Nephron (organoid): ENCODE results near the gene GPR85.

ENCODE experiments used
- H3K27ac Mint-ChIP-seq, 3 experiments: 2 replicates each; pipeline ENCODE4 v1.8.0; 2020; ENCODE audit warnings: mixed read lengths in 3 of 3, mild to moderate bottlenecking in 2 of 3, moderate library complexity in 1 of 3
- H3K27me3 Mint-ChIP-seq: 2 replicates; pipeline ENCODE4 v1.8.0; 2021; ENCODE audit warnings: low read depth, mild to moderate bottlenecking, moderate library complexity, mixed read lengths
- H3K36me3 Mint-ChIP-seq: 2 replicates; pipeline ENCODE4 v1.8.0; 2020; ENCODE audit warnings: low read depth, mixed read lengths
- H3K4me1 Mint-ChIP-seq: 2 replicates; pipeline ENCODE4 v1.8.0; 2020; ENCODE audit warnings: mixed read lengths
- H3K4me3 Mint-ChIP-seq, 3 experiments: 2 replicates each; pipeline ENCODE4 v1.8.0; 2020; ENCODE audit warnings: mild to moderate bottlenecking in 3 of 3, mixed read lengths in 3 of 3, moderate library complexity in 2 of 3
- H3K9me3 Mint-ChIP-seq: 2 replicates; pipeline ENCODE4 v1.8.0; 2020; ENCODE audit warnings: mixed read lengths
- CTCF ChIP-seq, 3 experiments: fragments of 200-600 bp; sonication (generic); IDR thresholded peaks; one replicate each; pipeline ENCODE4 v1.5.0; 2021; ENCODE audit warnings: antibody characterized with exemption in 3 of 3; ENCODE audit not compliant: unreplicated experiment in 3 of 3

GPR85 gene

GRCh38 chr7:113087071-113087998 is 708 bp upstream of the GPR85 start:
- H3K4me3 Mint-ChIP-seq, result peak overlapping the region; percentile 77 to 86 (median 84)
- H3K4me1 Mint-ChIP-seq, result peaks cover 36% of the 10 kb centered on the region
- no peak for TF ChIP-seq CTCF (IDR thresholded peaks at IDR 0.05; ENCODE audit: unreplicated experiment in 3 of 3)
- no peaks in the 10 kb centered on the region for H3K36me3 Mint-ChIP-seq
- H3K9me3 Mint-ChIP-seq, result no peaks in the 10 kb centered on the region
- no peaks in the 10 kb centered on the region for H3K27me3 Mint-ChIP-seq
- H3K27ac Mint-ChIP-seq, result peak overlapping the region; percentile 85 to 94 (median 87)

GRCh38 chr7:113085781-113086390 is 741 bp downstream of the GPR85 start:
- H3K27ac Mint-ChIP-seq, result peak overlapping the region in 2 of 3 experiments; percentile 87 to 98
- H3K4me3 Mint-ChIP-seq, result peak overlapping the region; percentile 76 to 96 (median 94)
- no peaks in the 10 kb centered on the region for H3K36me3 Mint-ChIP-seq
- no peaks in the 10 kb centered on the region for H3K9me3 Mint-ChIP-seq
- TF ChIP-seq CTCF (IDR thresholded peaks at IDR 0.05; ENCODE audit: unreplicated experiment in 3 of 3), result no peak
- H3K4me1 Mint-ChIP-seq, result peaks cover 40% of the 10 kb centered on the region
- H3K27me3 Mint-ChIP-seq, result no peaks in the 10 kb centered on the region

- H3K27ac Mint-ChIP-seq, result peak overlapping the region in 2 of 3 experiments; percentile 87 to 98
- peaks cover 40% of the 10 kb centered on the region for H3K4me1 Mint-ChIP-seq
- H3K36me3 Mint-ChIP-seq, result no peaks in the 10 kb centered on the region
- TF ChIP-seq CTCF (IDR thresholded peaks at IDR 0.05; ENCODE audit: unreplicated experiment in 3 of 3), result no peak
- H3K4me3 Mint-ChIP-seq, result peak overlapping the region; percentile 14 to 96 (median 94)
- H3K27me3 Mint-ChIP-seq, result no peaks in the 10 kb centered on the region
- no peaks in the 10 kb centered on the region for H3K9me3 Mint-ChIP-seq
These were observed 2.0 kb downstream of the GPR85 start for GRCh38 chr7:113084496-113085172.

GRCh38 chr7:113083816-113084495 is 2.7 kb downstream of the GPR85 start:
- Mint-ChIP-seq H3K9me3 (no peaks in the 10 kb centered on the region), H3K27ac (peak overlapping the region; percentile 47 to 93 (median 87)), H3K4me3 (peak overlapping the region; percentile 14 to 48 (median 42)), H3K27me3 (no peaks in the 10 kb centered on the region), H3K4me1 (peaks cover 40% of the 10 kb centered on the region), H3K36me3 (no peaks in the 10 kb centered on the region)
- no peak for TF ChIP-seq CTCF (IDR thresholded peaks at IDR 0.05; ENCODE audit: unreplicated experiment in 3 of 3)

- H3K9me3 Mint-ChIP-seq, result no peaks in the 10 kb centered on the region
- no peaks in the 10 kb centered on the region for H3K27me3 Mint-ChIP-seq
- peak overlapping the region; percentile 47 to 93 (median 87) for H3K27ac Mint-ChIP-seq
- peak overlapping the region in 2 of 3 experiments; percentile 42 to 48 for H3K4me3 Mint-ChIP-seq
- H3K4me1 Mint-ChIP-seq, result peaks cover 38% of the 10 kb centered on the region
- no peak for TF ChIP-seq CTCF (IDR thresholded peaks at IDR 0.05; ENCODE audit: unreplicated experiment in 3 of 3)
- H3K36me3 Mint-ChIP-seq, result no peaks in the 10 kb centered on the region
These were observed 3.4 kb downstream of the GPR85 start for GRCh38 chr7:113083132-113083815.
